ENCODE data around the gene SLC7A6. TPM values are rescaled to one million over a fixed set of nuclear protein-coding genes. Genes with fewer than 3 reads are reported as not detected.

Gene SLC7A6
- polyA plus RNA-seq, 3 donors, result 4.3 to 47.7 (median 5.5) TPM

GRCh38 chr16:68274441-68274840 lies 10.1 kb downstream of the SLC7A6 start:
- Histone ChIP-seq H3K4me3 (replicated peaks in 1 of 3; ENCODE audit: low read depth in 2 of 3, low read length in 3 of 3) (no peak overlapping the region), H3K27ac (ENCODE audit: low read depth in 1 of 2, low read length in 2 of 2) (no peak overlapping the region), H3K4me2 (replicated peaks; ENCODE audit: extremely low read depth, low read length, poor library complexity, severe bottlenecking) (no peak overlapping the region), H3K36me3 (replicated peaks in 1 of 2; ENCODE audit: control insufficient read depth in 1 of 2, insufficient read depth in 2 of 2, low read length in 2 of 2) (peaks cover 12 to 61% of the 10 kb centered on the region in 2 donors), H3K9ac (ENCODE audit: insufficient read depth, low read length, poor library complexity, severe bottlenecking) (no peak overlapping the region), H2AFZ (ENCODE audit: insufficient read depth, low read depth, low read length, poor library complexity, severe bottlenecking) (no peak overlapping the region), H4K20me1 (ENCODE audit: insufficient read depth, low read length) (peaks cover 50% of the 10 kb centered on the region), H3K9me3 (replicated peaks in 1 of 2; ENCODE audit: control insufficient read depth in 1 of 2, insufficient read depth in 1 of 2, low read length in 2 of 2) (no peaks in the 10 kb centered on the region), H3K4me1 (ENCODE audit: control insufficient read depth in 1 of 2, insufficient read depth in 2 of 2, low read length in 2 of 2) (no peaks in the 10 kb centered on the region), H3K79me2 (ENCODE audit: insufficient read depth, low read length) (peaks cover 40% of the 10 kb centered on the region), H3K27me3 (ENCODE audit: control insufficient read depth in 2 of 2, insufficient read depth in 2 of 2, low read length in 2 of 2) (no peaks in the 10 kb centered on the region)
- Mint-ChIP-seq H3K27me3 (ENCODE audit: low read depth in 3 of 3) (peaks cover 0 to 1% (median 0%) of the 10 kb centered on the region in 3 donors), H3K4me3 (no peak overlapping the region), H3K36me3 (peaks cover 40 to 70% of the 10 kb centered on the region in 2 donors), H3K27ac (peak overlapping the region in 1 of 7 donors; percentile 41), H3K4me1 (peaks cover 6% of the 10 kb centered on the region), H3K9me3 (no peaks in the 10 kb centered on the region)
- intact Hi-C loops (cut with micrococcal nuclease), result no loop called here
- TF ChIP-seq, protein P1, sequence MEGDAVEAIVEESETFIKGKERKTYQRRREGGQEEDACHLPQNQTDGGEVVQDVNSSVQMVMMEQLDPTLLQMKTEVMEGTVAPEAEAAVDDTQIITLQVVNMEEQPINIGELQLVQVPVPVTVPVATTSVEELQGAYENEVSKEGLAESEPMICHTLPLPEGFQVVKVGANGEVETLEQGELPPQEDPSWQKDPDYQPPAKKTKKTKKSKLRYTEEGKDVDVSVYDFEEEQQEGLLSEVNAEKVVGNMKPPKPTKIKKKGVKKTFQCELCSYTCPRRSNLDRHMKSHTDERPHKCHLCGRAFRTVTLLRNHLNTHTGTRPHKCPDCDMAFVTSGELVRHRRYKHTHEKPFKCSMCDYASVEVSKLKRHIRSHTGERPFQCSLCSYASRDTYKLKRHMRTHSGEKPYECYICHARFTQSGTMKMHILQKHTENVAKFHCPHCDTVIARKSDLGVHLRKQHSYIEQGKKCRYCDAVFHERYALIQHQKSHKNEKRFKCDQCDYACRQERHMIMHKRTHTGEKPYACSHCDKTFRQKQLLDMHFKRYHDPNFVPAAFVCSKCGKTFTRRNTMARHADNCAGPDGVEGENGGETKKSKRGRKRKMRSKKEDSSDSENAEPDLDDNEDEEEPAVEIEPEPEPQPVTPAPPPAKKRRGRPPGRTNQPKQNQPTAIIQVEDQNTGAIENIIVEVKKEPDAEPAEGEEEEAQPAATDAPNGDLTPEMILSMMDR (IDR thresholded peaks at IDR 0.05), result no peak
- DNase-seq, result no peak
- WGBS (ENCODE audit: insufficient coverage), result 89% methylated on average over 3 of the region's 4 CpGs

GRCh38 chr16:68275611-68276191 lies 11.4 kb downstream of the SLC7A6 start:
- WGBS (ENCODE audit: insufficient coverage), result 57% methylated on average over 1 of the region's 4 CpGs
- no peak overlapping the region for H2AFZ ChIP-seq (ENCODE audit: insufficient read depth, low read depth, low read length, poor library complexity, severe bottlenecking)

More at GRCh38 chr16:68275611-68276191, 11.4 kb downstream of the SLC7A6 start:
- peaks cover 0 to 1% (median 0%) of the 10 kb centered on the region in 3 donors for H3K27me3 Mint-ChIP-seq (ENCODE audit: low read depth in 3 of 3)
- no peaks in the 10 kb centered on the region for H3K9me3 Mint-ChIP-seq
- DNase-seq, result no peak
- Histone ChIP-seq H3K79me2 (ENCODE audit: insufficient read depth, low read length) (peaks cover 27% of the 10 kb centered on the region), H3K27me3 (ENCODE audit: control insufficient read depth in 2 of 2, insufficient read depth in 2 of 2, low read length in 2 of 2) (no peaks in the 10 kb centered on the region), H3K27ac (ENCODE audit: low read depth in 1 of 2, low read length in 2 of 2) (no peak overlapping the region), H3K4me1 (ENCODE audit: control insufficient read depth in 1 of 2, insufficient read depth in 2 of 2, low read length in 2 of 2) (no peaks in the 10 kb centered on the region), H3K4me2 (replicated peaks; ENCODE audit: extremely low read depth, low read length, poor library complexity, severe bottlenecking) (no peak overlapping the region), H3K4me3 (replicated peaks in 1 of 3; ENCODE audit: low read depth in 2 of 3, low read length in 3 of 3) (no peak overlapping the region), H3K9me3 (replicated peaks in 1 of 2; ENCODE audit: control insufficient read depth in 1 of 2, insufficient read depth in 1 of 2, low read length in 2 of 2) (no peaks in the 10 kb centered on the region), H4K20me1 (ENCODE audit: insufficient read depth, low read length) (peaks cover 37% of the 10 kb centered on the region), H3K9ac (ENCODE audit: insufficient read depth, low read length, poor library complexity, severe bottlenecking) (no peak overlapping the region), H3K36me3 (replicated peaks in 1 of 2; ENCODE audit: control insufficient read depth in 1 of 2, insufficient read depth in 2 of 2, low read length in 2 of 2) (peaks cover 14 to 59% of the 10 kb centered on the region in 2 donors)
- TF ChIP-seq, protein P1 (IDR thresholded peaks at IDR 0.05), result no peak
- peak overlapping the region in 1 of 7 donors; percentile 76 for H3K27ac Mint-ChIP-seq
- H3K4me1 Mint-ChIP-seq, result peaks cover 10% of the 10 kb centered on the region
- intact Hi-C loops (cut with micrococcal nuclease), result no loop called here
- H3K36me3 Mint-ChIP-seq, result peaks cover 41 to 68% of the 10 kb centered on the region in 2 donors
- H3K4me3 Mint-ChIP-seq, result no peak overlapping the region
